ENCODE data around the gene PRKAB1.

The PRKAB1 gene

GRCh38 chr12:119630223-119630780, 37.6 kb upstream of the PRKAB1 start:
- no peak overlapping the region for H3K27ac ChIP-seq
- TF ChIP-seq, protein P1, sequence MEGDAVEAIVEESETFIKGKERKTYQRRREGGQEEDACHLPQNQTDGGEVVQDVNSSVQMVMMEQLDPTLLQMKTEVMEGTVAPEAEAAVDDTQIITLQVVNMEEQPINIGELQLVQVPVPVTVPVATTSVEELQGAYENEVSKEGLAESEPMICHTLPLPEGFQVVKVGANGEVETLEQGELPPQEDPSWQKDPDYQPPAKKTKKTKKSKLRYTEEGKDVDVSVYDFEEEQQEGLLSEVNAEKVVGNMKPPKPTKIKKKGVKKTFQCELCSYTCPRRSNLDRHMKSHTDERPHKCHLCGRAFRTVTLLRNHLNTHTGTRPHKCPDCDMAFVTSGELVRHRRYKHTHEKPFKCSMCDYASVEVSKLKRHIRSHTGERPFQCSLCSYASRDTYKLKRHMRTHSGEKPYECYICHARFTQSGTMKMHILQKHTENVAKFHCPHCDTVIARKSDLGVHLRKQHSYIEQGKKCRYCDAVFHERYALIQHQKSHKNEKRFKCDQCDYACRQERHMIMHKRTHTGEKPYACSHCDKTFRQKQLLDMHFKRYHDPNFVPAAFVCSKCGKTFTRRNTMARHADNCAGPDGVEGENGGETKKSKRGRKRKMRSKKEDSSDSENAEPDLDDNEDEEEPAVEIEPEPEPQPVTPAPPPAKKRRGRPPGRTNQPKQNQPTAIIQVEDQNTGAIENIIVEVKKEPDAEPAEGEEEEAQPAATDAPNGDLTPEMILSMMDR (IDR thresholded peaks at IDR 0.05), result no peak
- DNase-seq (ENCODE audit: low spot score), result no peak

GRCh38 chr12:119630962-119631550, 36.9 kb upstream of the PRKAB1 start:
- no peak for DNase-seq (ENCODE audit: low spot score)
- H3K4me3 ChIP-seq, result no peak overlapping the region
- TF ChIP-seq, protein P1 (IDR thresholded peaks at IDR 0.05), result no peak
- no peak overlapping the region for H3K27ac ChIP-seq

More at GRCh38 chr12:119630223-119630780, 37.6 kb upstream of the PRKAB1 start:
- no peak overlapping the region for H3K4me3 ChIP-seq

GRCh38 chr12:119631930-119632678, 35.8 kb upstream of the PRKAB1 start:
- TF ChIP-seq, protein P1 (IDR thresholded peaks at IDR 0.05), result no peak
- H3K27ac ChIP-seq, result no peak overlapping the region

DNA sequence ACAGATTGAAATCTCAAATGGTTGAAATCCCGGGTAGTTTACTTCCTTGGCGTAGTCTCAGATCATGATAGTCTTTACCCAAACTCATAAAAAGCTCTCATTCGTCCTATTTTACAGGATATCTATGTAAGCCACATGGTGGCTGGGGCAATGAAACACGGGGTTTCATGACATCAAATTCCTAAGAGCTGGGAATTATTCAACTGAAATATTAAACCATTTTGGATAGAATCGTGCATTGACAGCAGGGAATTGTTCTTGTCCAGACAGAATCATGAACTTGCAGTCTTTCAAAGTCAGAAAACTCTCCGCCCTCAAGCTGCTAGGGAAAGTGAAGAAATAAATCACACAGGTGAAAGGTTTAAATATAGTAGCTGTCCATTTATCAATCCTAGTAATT, 33.2 kb upstream of the PRKAB1 start:
- no peak for DNase-seq (ENCODE audit: low spot score)
- Histone ChIP-seq H3K27ac (no peak overlapping the region), H3K4me3 (no peak overlapping the region)
- TF ChIP-seq, protein P1 (IDR thresholded peaks at IDR 0.05), result no peak

More at GRCh38 chr12:119631930-119632678, 35.8 kb upstream of the PRKAB1 start:
- no peak for DNase-seq (ENCODE audit: low spot score)
- H3K4me3 ChIP-seq, result no peak overlapping the region

DNA sequence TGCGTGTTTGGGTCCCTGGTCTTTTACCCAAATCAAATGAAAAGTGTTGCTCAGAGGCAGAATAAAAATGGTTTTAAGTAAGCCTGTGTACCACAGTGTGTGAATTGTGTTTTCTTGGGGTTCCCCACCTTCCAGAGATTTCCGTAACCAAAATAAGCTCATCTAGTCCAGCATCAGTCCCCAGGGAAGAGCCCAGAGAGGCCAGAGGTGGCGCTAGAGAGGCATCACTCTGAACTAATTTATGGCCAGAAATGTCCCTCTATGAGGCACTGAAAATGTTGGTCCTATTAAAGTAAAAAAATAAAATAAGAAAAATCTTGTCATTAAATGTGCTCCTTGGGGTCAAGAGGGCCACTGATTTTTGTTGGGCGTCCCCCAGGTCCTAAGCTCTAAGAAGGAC, 24.9 kb upstream of the PRKAB1 start:
- DNase-seq (ENCODE audit: low spot score), result no peak
- H3K4me3 ChIP-seq, result no peak overlapping the region
- TF ChIP-seq, protein P1 (IDR thresholded peaks at IDR 0.05), result no peak
- H3K27ac ChIP-seq, result no peak overlapping the region

DNA sequence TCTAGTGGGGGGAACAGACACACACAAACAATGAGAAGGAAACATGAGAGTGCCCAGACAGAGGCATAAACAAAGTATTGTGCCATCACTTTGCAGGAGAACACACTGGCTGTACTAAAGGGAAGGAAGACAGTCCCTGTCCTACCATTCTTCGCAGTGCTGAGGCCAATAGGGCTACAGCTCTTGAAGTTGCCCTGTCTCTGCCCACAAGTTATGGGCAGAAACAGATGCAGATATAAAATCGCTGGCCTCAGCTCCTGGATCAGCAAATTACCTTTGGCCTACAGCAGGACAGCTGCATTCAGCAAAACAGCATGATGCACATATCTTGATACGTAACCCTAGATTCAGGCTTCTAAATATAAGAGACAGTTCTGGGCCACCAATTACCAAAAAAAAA, 23.0 kb upstream of the PRKAB1 start:
- no peak for DNase-seq (ENCODE audit: low spot score)

More for the DNA sequence above, 23.0 kb upstream of the PRKAB1 start:
- Histone ChIP-seq H3K4me3 (no peak overlapping the region), H3K27ac (no peak overlapping the region)
- TF ChIP-seq, protein P1 (IDR thresholded peaks at IDR 0.05), result no peak

Measured in coronary artery (tissue), 2 donors.